Measurements from ENCODE around the gene SENP7. TPM values are rescaled to one million over a fixed set of nuclear protein-coding genes. Genes with fewer than 3 reads are reported as not detected.

The SENP7 gene
- total and polyA plus RNA-seq, 2 donors from 2014 or later, result 5.4 to 28.7 TPM

GRCh38 chr3:101501783-101502182 lies 11.2 kb downstream of the SENP7 start:
- Histone ChIP-seq H3K36me3 (ENCODE audit: control insufficient read depth in 2 of 3, insufficient read depth in 3 of 3, low read length in 3 of 3) (peaks cover 0 to 3% (median 0%) of the 10 kb centered on the region in 3 donors), H3K4me3 (ENCODE audit: low read length in 3 of 3) (no peak overlapping the region), H3K27ac (ENCODE audit: low read depth in 2 of 2, low read length in 2 of 2) (no peak overlapping the region), H3K4me1 (ENCODE audit: control insufficient read depth in 2 of 3, insufficient read depth in 2 of 3, low read depth in 1 of 3, low read length in 3 of 3) (no peaks in the 10 kb centered on the region), H3K27me3 (ENCODE audit: control insufficient read depth, insufficient read depth, low read length) (no peaks in the 10 kb centered on the region), H3K9me3 (ENCODE audit: control insufficient read depth in 2 of 3, insufficient read depth in 1 of 3, low read length in 3 of 3) (no peaks in the 10 kb centered on the region), H3K9ac (ENCODE audit: low read length in 3 of 3) (no peak overlapping the region)
- intact Hi-C loops (cut with DNase I), result no loop called here
- no peak for TF ChIP-seq CTCF (IDR thresholded peaks at IDR 0.05; ENCODE audit: borderline replicate concordance, extremely low read depth, insufficient read depth)
- DNase-seq (no peak), FAIRE-seq (no peak)

GRCh38 chr3:101500208-101500607 lies 12.8 kb downstream of the SENP7 start:
- intact Hi-C loops (cut with DNase I), result no loop called here
- Histone ChIP-seq H3K27ac (ENCODE audit: low read depth in 2 of 2, low read length in 2 of 2) (no peak overlapping the region), H3K36me3 (ENCODE audit: control insufficient read depth in 2 of 3, insufficient read depth in 3 of 3, low read length in 3 of 3) (peaks cover 0 to 3% (median 0%) of the 10 kb centered on the region in 3 donors), H3K27me3 (ENCODE audit: control insufficient read depth, insufficient read depth, low read length) (no peaks in the 10 kb centered on the region), H3K9ac (ENCODE audit: low read length in 3 of 3) (no peak overlapping the region), H3K9me3 (ENCODE audit: control insufficient read depth in 2 of 3, insufficient read depth in 1 of 3, low read length in 3 of 3) (no peaks in the 10 kb centered on the region), H3K4me3 (ENCODE audit: low read length in 3 of 3) (no peak overlapping the region), H3K4me1 (ENCODE audit: control insufficient read depth in 2 of 3, insufficient read depth in 2 of 3, low read depth in 1 of 3, low read length in 3 of 3) (no peaks in the 10 kb centered on the region)
- FAIRE-seq (no peak), DNase-seq (no peak)
- no peak for TF ChIP-seq CTCF (IDR thresholded peaks at IDR 0.05; ENCODE audit: borderline replicate concordance, extremely low read depth, insufficient read depth)

GRCh38 chr3:101497803-101498202 lies 15.2 kb downstream of the SENP7 start:
- DNase-seq (no peak), FAIRE-seq (no peak)
- no peak for TF ChIP-seq CTCF (IDR thresholded peaks at IDR 0.05; ENCODE audit: borderline replicate concordance, extremely low read depth, insufficient read depth)
- Histone ChIP-seq H3K4me3 (ENCODE audit: low read length in 3 of 3) (no peak overlapping the region), H3K4me1 (ENCODE audit: control insufficient read depth in 2 of 3, insufficient read depth in 2 of 3, low read depth in 1 of 3, low read length in 3 of 3) (no peaks in the 10 kb centered on the region), H3K36me3 (ENCODE audit: control insufficient read depth in 2 of 3, insufficient read depth in 3 of 3, low read length in 3 of 3) (peaks cover 0 to 3% (median 0%) of the 10 kb centered on the region in 3 donors), H3K9ac (ENCODE audit: low read length in 3 of 3) (no peak overlapping the region), H3K9me3 (ENCODE audit: control insufficient read depth in 2 of 3, insufficient read depth in 1 of 3, low read length in 3 of 3) (no peaks in the 10 kb centered on the region), H3K27me3 (ENCODE audit: control insufficient read depth, insufficient read depth, low read length) (no peaks in the 10 kb centered on the region), H3K27ac (ENCODE audit: low read depth in 2 of 2, low read length in 2 of 2) (no peak overlapping the region)
- intact Hi-C loops (cut with DNase I), result no loop called here

GRCh38 chr3:101495552-101495951 lies 17.5 kb downstream of the SENP7 start:
- Histone ChIP-seq H3K9me3 (ENCODE audit: control insufficient read depth in 2 of 3, insufficient read depth in 1 of 3, low read length in 3 of 3) (no peaks in the 10 kb centered on the region), H3K27ac (ENCODE audit: low read depth in 2 of 2, low read length in 2 of 2) (no peak overlapping the region), H3K27me3 (ENCODE audit: control insufficient read depth, insufficient read depth, low read length) (no peaks in the 10 kb centered on the region), H3K4me3 (ENCODE audit: low read length in 3 of 3) (no peak overlapping the region), H3K4me1 (ENCODE audit: control insufficient read depth in 2 of 3, insufficient read depth in 2 of 3, low read depth in 1 of 3, low read length in 3 of 3) (no peaks in the 10 kb centered on the region), H3K9ac (ENCODE audit: low read length in 3 of 3) (no peak overlapping the region), H3K36me3 (ENCODE audit: control insufficient read depth in 2 of 3, insufficient read depth in 3 of 3, low read length in 3 of 3) (peaks cover 0 to 3% (median 3%) of the 10 kb centered on the region in 3 donors)
- FAIRE-seq (no peak), DNase-seq (no peak)
- TF ChIP-seq CTCF (IDR thresholded peaks at IDR 0.05; ENCODE audit: borderline replicate concordance, extremely low read depth, insufficient read depth), result no peak
- intact Hi-C loops (cut with DNase I), result no loop called here

Data from kidney (tissue), 14 donors.